H54 (cell line): ENCODE measurements around the gene PDE4B.
A peak's percentile ranks its signal among the peaks of the same experiment; 100 is the strongest.

ENCODE experiments used
- DNase-seq: peaks from one replicate; pipeline ENCODE4 v3.0.0; 2011; ENCODE audit warnings: low spot score, mixed read lengths; ENCODE audit not compliant: insufficient read length
- FAIRE-seq: peaks from 3 replicates; lab custom pipeline; 2011; peaks lifted over from hg19 to GRCh38; lab: Jason Lieb, UNC
- POLR2A ChIP-seq: IDR thresholded peaks from 2 replicates; pipeline ENCODE4 v1.6.1; 2011; ENCODE audit warnings: low read depth, mild to moderate bottlenecking, low read length

PDE4B gene

DNA sequence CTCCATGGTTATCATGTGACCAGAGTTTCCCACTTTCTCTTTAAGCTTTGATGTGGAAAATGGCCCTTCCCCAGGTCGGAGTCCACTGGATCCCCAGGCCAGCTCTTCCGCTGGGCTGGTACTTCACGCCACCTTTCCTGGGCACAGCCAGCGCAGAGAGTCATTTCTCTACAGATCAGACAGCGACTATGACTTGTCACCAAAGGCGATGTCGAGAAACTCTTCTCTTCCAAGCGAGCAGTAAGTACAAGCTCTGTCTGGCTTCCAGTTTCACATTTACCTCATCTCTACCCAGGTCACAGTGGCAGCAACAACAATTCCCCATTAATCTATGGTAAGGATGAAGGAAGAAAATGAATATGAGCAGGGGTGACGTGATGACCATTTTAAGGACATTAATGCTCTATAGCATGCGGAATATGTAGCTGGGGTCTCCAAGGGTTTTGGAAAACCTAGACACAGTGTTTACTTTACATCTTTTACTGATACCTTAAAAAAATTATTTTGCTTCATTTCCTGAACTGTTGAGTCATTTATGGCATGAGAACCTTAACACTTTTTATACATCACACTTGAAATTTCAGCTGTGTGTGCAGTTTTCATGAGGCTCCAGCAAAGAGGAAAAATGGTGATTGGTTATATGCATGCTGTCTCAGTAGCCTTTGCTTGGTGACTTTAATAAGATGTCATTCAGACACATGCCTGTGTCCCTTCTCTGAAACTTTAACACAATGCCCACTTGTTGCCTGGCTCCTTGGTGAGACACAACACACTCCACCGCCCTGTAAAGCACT, 454.9 kb downstream of the PDE4B start:
- TF ChIP-seq POLR2A = no peak
- no peak for DNase-seq
- FAIRE-seq = no peak

GRCh38 chr1:66248257-66248656, 455.6 kb downstream of the PDE4B start:
- FAIRE-seq (no peak), DNase-seq (no peak)
- TF ChIP-seq POLR2A = no peak

GRCh38 chr1:66248746-66249145, 456.1 kb downstream of the PDE4B start:
- DNase-seq = no peak
- no peak for TF ChIP-seq POLR2A
- no peak for FAIRE-seq

DNA sequence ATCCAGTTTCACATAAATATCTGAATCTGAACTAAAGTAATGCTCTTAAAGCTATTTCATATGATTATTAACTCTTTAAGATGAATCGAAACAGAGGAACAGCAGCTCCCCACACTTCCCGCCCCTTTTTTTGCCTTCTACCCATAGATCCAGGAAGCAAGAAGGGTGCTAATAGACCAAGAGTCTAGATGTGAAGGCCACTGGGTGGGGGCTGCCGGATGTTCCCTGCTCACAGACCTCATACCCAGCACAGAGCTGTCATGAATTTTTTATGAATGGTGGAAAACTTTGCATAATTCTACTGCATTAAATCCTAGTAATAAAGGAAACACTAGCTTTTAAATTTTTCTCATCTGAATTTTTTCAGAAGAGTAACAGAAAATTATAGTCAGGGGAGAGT, 457.4 kb downstream of the PDE4B start:
- no peak for TF ChIP-seq POLR2A
- DNase-seq = no peak
- no peak for FAIRE-seq

- no peak for FAIRE-seq
- no peak for DNase-seq
- no peak for TF ChIP-seq POLR2A
These were observed 457.8 kb downstream of the PDE4B start for GRCh38 chr1:66250478-66250877.

DNA sequence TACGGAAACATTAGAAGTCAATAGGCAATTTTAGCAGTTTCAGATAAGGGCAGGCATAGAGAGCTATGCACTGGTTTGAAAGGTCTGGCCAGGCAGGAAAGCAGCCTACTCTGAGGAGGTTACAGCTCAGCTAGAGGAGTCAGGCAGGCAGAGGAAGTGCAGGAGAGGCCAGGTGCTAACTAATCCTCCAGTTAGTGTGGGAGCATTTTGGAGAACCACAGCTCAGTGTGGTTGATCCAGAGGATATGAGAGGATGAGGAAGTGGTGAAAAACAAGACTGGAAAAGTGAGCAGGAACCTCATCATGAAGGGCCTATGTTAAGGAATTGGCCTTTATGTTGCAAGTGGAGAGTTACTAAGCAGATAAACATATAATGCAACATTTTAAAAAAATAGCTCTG, 458.9 kb downstream of the PDE4B start:
- TF ChIP-seq POLR2A = no peak
- no peak for DNase-seq
- peak; percentile 58 for FAIRE-seq

GRCh38 chr1:66253330-66253921, 460.7 kb downstream of the PDE4B start:
- no peak for TF ChIP-seq POLR2A
- no peak for DNase-seq
- FAIRE-seq = peak; percentile 92

DNA sequence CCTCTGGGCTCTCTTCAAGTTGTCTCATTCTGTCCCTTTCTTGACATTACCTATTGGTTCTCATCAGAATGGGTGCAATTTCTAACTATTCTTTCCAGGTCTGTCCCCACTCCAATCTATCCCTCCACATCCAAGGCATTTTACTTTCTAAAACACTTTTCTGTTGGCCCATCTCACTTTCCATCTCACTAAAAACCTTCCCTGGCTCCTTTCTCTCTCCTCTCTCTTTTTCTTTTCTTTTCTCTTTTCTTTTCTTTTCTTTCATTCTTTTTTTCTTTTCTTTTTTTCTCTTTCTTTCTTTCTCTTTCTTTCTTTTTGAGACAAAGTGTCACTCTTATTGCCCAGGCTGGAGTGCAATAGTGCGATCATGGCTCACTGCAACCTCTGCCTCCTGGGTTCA, 462.1 kb downstream of the PDE4B start:
- FAIRE-seq = no peak
- TF ChIP-seq POLR2A = no peak
- DNase-seq = no peak

- DNase-seq (no peak), FAIRE-seq (peak; percentile 66)
- TF ChIP-seq POLR2A = no peak
These were observed 464.2 kb downstream of the PDE4B start for GRCh38 chr1:66256629-66257572.

GRCh38 chr1:66258404-66259105, 465.9 kb downstream of the PDE4B start:
- no peak for DNase-seq
- peak; percentile 6 for FAIRE-seq
- no peak for TF ChIP-seq POLR2A

- no peak for DNase-seq
- TF ChIP-seq POLR2A = no peak
- no peak for FAIRE-seq
These were observed 468.7 kb downstream of the PDE4B start for GRCh38 chr1:66261364-66261763.

- peak; percentile 61 for FAIRE-seq
- no peak for TF ChIP-seq POLR2A
- DNase-seq = peak; percentile 27
These were observed 469.7 kb downstream of the PDE4B start for GRCh38 chr1:66262208-66262963.

GRCh38 chr1:66265268-66265667, 472.6 kb downstream of the PDE4B start:
- DNase-seq (no peak), FAIRE-seq (no peak)
- no peak for TF ChIP-seq POLR2A
